ENCODE results near the gene APOB.

The APOB gene

GRCh38 chr2:21037671-21038108, 6.2 kb downstream of the APOB start:
- H3K27me3 ChIP-seq (ENCODE audit: control insufficient read depth, low read length): no peaks in the 10 kb centered on the region
- H3K4me2 ChIP-seq (ENCODE audit: low read length): no peak overlapping the region
- no peak overlapping the region for H3K27ac ChIP-seq (ENCODE audit: low read depth, low read length)
- no peaks in the 10 kb centered on the region for H3K9me3 ChIP-seq (ENCODE audit: control insufficient read depth, insufficient read depth, low read length)
- TF ChIP-seq, protein P1, sequence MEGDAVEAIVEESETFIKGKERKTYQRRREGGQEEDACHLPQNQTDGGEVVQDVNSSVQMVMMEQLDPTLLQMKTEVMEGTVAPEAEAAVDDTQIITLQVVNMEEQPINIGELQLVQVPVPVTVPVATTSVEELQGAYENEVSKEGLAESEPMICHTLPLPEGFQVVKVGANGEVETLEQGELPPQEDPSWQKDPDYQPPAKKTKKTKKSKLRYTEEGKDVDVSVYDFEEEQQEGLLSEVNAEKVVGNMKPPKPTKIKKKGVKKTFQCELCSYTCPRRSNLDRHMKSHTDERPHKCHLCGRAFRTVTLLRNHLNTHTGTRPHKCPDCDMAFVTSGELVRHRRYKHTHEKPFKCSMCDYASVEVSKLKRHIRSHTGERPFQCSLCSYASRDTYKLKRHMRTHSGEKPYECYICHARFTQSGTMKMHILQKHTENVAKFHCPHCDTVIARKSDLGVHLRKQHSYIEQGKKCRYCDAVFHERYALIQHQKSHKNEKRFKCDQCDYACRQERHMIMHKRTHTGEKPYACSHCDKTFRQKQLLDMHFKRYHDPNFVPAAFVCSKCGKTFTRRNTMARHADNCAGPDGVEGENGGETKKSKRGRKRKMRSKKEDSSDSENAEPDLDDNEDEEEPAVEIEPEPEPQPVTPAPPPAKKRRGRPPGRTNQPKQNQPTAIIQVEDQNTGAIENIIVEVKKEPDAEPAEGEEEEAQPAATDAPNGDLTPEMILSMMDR (IDR thresholded peaks at IDR 0.05; ENCODE audit: low read depth, low read length, poor library complexity, severe bottlenecking): no peak
- no peak for TF ChIP-seq EZH2phosphoT487 (IDR thresholded peaks at IDR 0.05; ENCODE audit: borderline replicate concordance, low read length)
- H3K36me3 ChIP-seq (ENCODE audit: control insufficient read depth, low read length): no peaks in the 10 kb centered on the region
- no peaks in the 10 kb centered on the region for H4K20me1 ChIP-seq (ENCODE audit: control insufficient read depth, insufficient read depth, low read depth, low read length)
- H3K4me1 ChIP-seq (ENCODE audit: control insufficient read depth, low read length): no peaks in the 10 kb centered on the region
- no peaks in the 10 kb centered on the region for H3F3A ChIP-seq (ENCODE audit: control insufficient read depth, insufficient read depth)
- H3K9me2 ChIP-seq (replicated peaks; ENCODE audit: control insufficient read depth, low read length): no peaks in the 10 kb centered on the region
- H3K4me3 ChIP-seq (ENCODE audit: low read length): no peak overlapping the region
- no peaks in the 10 kb centered on the region for H3K79me2 ChIP-seq (ENCODE audit: control insufficient read depth, low read length)

DNA sequence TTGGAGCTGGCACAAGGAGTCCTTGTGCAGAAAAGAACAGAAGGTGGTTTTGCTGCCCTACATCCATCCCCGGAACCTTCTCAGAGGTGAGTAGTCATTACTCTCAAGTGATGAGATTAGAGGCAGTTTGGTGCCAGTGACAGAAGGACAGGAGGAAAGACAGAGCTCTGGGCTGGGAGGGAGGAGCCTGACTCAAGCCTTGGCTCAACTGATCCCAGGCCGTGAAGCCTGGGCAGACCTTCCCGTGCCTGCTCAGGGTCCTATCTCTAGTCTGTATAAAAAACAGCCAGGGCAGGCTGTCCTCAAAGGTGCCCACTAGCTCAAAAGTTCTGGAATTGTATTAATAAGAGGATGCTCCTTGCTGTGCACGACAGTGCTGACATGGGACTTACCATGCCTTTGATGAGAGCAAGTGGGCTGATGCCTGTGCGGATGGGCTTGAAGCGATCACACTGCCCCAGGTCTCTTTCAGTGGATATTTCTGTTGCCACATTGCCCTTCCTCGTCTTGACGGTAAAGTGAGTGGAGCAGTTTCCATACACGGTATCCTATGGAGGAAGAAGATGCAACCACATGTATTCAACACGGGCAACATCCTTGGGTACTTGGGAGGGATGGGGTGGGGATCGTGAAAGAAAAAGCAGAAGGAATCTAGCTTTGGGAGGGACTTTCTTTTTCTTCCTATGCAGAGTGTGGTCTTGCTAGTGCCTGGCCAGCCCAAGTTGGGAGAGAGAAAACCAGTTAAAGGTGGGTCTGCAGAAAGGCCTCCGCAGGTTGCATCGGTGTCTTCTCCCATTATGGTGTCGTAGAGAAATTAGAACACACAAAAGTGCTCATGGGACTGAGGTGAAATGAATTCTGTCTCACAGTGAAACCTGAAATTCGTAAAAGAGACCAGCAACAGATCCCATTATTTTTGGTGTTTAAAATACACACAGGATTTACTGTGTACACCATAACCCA, 6.9 kb downstream of the APOB start:
- Histone ChIP-seq H3K9me2 (replicated peaks; ENCODE audit: control insufficient read depth, low read length) (no peaks in the 10 kb centered on the region), H3K9me3 (ENCODE audit: control insufficient read depth, insufficient read depth, low read length) (no peaks in the 10 kb centered on the region), H3K4me3 (ENCODE audit: low read length) (no peak overlapping the region), H4K20me1 (ENCODE audit: control insufficient read depth, insufficient read depth, low read depth, low read length) (no peaks in the 10 kb centered on the region), H3K36me3 (ENCODE audit: control insufficient read depth, low read length) (no peaks in the 10 kb centered on the region), H3K27ac (ENCODE audit: low read depth, low read length) (no peak overlapping the region), H3K79me2 (ENCODE audit: control insufficient read depth, low read length) (no peaks in the 10 kb centered on the region), H3K27me3 (ENCODE audit: control insufficient read depth, low read length) (no peaks in the 10 kb centered on the region), H3K4me2 (ENCODE audit: low read length) (no peak overlapping the region), H3K4me1 (ENCODE audit: control insufficient read depth, low read length) (no peaks in the 10 kb centered on the region), H3F3A (ENCODE audit: control insufficient read depth, insufficient read depth) (no peaks in the 10 kb centered on the region)
- TF ChIP-seq, protein P1 (IDR thresholded peaks at IDR 0.05; ENCODE audit: low read depth, low read length, poor library complexity, severe bottlenecking): no peak
- no peak for TF ChIP-seq EZH2phosphoT487 (IDR thresholded peaks at IDR 0.05; ENCODE audit: borderline replicate concordance, low read length)

- H3K79me2 ChIP-seq (ENCODE audit: control insufficient read depth, low read length): no peaks in the 10 kb centered on the region
- H3K4me2 ChIP-seq (ENCODE audit: low read length): no peak overlapping the region
- TF ChIP-seq, protein P1 (IDR thresholded peaks at IDR 0.05; ENCODE audit: low read depth, low read length, poor library complexity, severe bottlenecking): no peak
- no peak for TF ChIP-seq EZH2phosphoT487 (IDR thresholded peaks at IDR 0.05; ENCODE audit: borderline replicate concordance, low read length)
- H3K4me3 ChIP-seq (ENCODE audit: low read length): no peak overlapping the region
- no peaks in the 10 kb centered on the region for H3K36me3 ChIP-seq (ENCODE audit: control insufficient read depth, low read length)
- H3F3A ChIP-seq (ENCODE audit: control insufficient read depth, insufficient read depth): no peaks in the 10 kb centered on the region
- no peaks in the 10 kb centered on the region for H3K9me2 ChIP-seq (replicated peaks; ENCODE audit: control insufficient read depth, low read length)
- no peaks in the 10 kb centered on the region for H3K4me1 ChIP-seq (ENCODE audit: control insufficient read depth, low read length)
- no peak overlapping the region for H3K27ac ChIP-seq (ENCODE audit: low read depth, low read length)
- no peaks in the 10 kb centered on the region for H4K20me1 ChIP-seq (ENCODE audit: control insufficient read depth, insufficient read depth, low read depth, low read length)
- no peaks in the 10 kb centered on the region for H3K27me3 ChIP-seq (ENCODE audit: control insufficient read depth, low read length)
- no peaks in the 10 kb centered on the region for H3K9me3 ChIP-seq (ENCODE audit: control insufficient read depth, insufficient read depth, low read length)
These were observed 7.7 kb downstream of the APOB start for GRCh38 chr2:21035974-21036707.

All from DOHH2 (cell line).